ENCODE measurements around the gene FAIM2.
A peak's percentile ranks its signal among the peaks of the same experiment; 100 is the strongest.

Gene FAIM2

GRCh38 chr12:49903700-49904423 lies at the start of gene FAIM2:
FAIM2 (minus strand) TSS chr12:49903900; CDS start chr12:49903792, 108 bp downstream.
- peak; percentile 7 for DNase-seq

- no peak for DNase-seq
Observed at GRCh38 chr12:49953151-49953550, 49.5 kb upstream of the FAIM2 start.

GRCh38 chr12:49952391-49953055 lies 48.8 kb upstream of the FAIM2 start:
- DNase-seq, result no peak

- no peak for DNase-seq
Observed at GRCh38 chr12:49951411-49952240, 47.9 kb upstream of the FAIM2 start.

- DNase-seq, result no peak
Observed at GRCh38 chr12:49950273-49951251, 46.9 kb upstream of the FAIM2 start, which contains the start of gene AQP2. AQP2 (plus strand) TSS chr12:49950737; CDS start chr12:49950831, 94 bp downstream.

- DNase-seq, result no peak
Observed at GRCh38 chr12:49949866-49950265, 46.2 kb upstream of the FAIM2 start.

- no peak for DNase-seq
Observed at GRCh38 chr12:49948866-49949845, 45.5 kb upstream of the FAIM2 start.

- no peak for DNase-seq
Observed at GRCh38 chr12:49947593-49948226, 44.0 kb upstream of the FAIM2 start.

GRCh38 chr12:49946497-49946896 lies 42.8 kb upstream of the FAIM2 start:
- DNase-seq, result no peak

- DNase-seq, result no peak
Observed at GRCh38 chr12:49946086-49946485, 42.4 kb upstream of the FAIM2 start.

GRCh38 chr12:49945394-49946080 lies 41.8 kb upstream of the FAIM2 start:
- DNase-seq, result no peak

GRCh38 chr12:49944718-49945117 lies 41.0 kb upstream of the FAIM2 start:
- DNase-seq, result no peak

- no peak for DNase-seq
Observed at GRCh38 chr12:49944046-49944445, 40.3 kb upstream of the FAIM2 start.

- no peak for DNase-seq
Observed at GRCh38 chr12:49943625-49943960, 39.9 kb upstream of the FAIM2 start.

- DNase-seq, result no peak
Observed at GRCh38 chr12:49942921-49943624, 39.4 kb upstream of the FAIM2 start.

GRCh38 chr12:49942512-49942893 lies 38.8 kb upstream of the FAIM2 start:
- DNase-seq, result no peak

- DNase-seq, result no peak
Observed at GRCh38 chr12:49941556-49942511, 38.1 kb upstream of the FAIM2 start.

GRCh38 chr12:49939707-49940106 lies 36.0 kb upstream of the FAIM2 start:
- DNase-seq, result no peak
